Stimulated activated CD4-positive, alpha-beta T cell treated with anti-CD3 and anti-CD28 coated beads, Interleukin-1b, Interleukin-23, amount 100 ng/mL, for 48 hours (primary cell): Measurements from ENCODE around the gene WNT7A.
A peak's percentile ranks its signal among the peaks of the same experiment; 100 is the strongest.

Experiments used
- DNase-seq: peaks from one replicate; pipeline ENCODE4 v3.0.0-alpha.2; 2020

Gene WNT7A

GRCh38 chr3:13825821-13826220 is 54.0 kb downstream of the WNT7A start:
- no peak for DNase-seq

DNA sequence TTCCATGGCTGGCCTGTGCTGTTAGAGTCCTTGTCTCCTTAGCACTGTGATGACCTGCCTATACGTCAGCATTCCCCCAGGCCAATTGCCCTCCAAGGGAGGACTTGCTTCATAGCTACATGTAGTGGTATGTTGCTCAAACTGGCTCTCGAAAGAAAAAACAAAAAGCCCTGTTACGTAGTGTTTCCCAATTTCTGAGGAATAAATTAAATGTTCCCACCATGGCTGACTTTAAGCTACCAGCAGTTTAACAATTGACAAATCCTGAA is 54.6 kb downstream of the WNT7A start:
- DNase-seq = no peak

DNA sequence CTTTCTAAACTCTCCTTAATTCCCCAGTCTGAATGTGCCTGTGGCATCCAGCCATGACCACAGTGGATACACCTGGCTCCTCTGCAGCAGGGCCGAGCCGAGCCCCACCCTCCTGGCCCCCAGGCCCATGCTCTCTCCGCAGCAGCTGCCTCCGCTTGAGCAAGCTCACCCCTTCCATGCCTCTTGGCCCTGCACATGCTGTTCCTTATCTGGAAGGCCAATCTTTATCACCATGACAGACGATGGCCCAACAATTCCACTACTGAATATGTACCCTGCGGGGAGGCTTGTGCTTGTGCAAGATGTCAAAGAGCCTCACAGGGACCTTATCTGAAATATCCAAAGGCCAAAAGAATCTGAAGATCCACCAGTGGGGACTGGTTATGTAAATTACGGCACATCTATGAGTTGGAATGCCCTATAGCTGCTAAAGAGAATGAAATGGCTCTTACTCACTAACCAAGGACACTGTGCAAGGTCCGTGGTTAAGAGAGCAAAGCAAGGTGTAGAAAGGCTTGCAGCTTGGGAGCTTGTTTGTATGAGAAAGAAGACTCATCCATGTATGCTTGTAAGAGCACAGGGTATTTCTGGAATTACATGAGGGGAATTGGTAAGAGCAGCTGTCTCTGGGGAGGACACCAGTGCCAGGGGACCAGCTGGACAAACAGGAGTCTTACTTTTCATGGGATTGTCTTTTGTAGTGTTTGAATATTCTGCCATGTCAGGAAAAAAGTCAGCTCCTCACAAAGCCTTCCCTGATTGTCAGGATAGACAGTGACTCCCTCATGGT is 55.2 kb downstream of the WNT7A start:
- no peak for DNase-seq

GRCh38 chr3:13823692-13824091 is 56.2 kb downstream of the WNT7A start:
- no peak for DNase-seq

DNA sequence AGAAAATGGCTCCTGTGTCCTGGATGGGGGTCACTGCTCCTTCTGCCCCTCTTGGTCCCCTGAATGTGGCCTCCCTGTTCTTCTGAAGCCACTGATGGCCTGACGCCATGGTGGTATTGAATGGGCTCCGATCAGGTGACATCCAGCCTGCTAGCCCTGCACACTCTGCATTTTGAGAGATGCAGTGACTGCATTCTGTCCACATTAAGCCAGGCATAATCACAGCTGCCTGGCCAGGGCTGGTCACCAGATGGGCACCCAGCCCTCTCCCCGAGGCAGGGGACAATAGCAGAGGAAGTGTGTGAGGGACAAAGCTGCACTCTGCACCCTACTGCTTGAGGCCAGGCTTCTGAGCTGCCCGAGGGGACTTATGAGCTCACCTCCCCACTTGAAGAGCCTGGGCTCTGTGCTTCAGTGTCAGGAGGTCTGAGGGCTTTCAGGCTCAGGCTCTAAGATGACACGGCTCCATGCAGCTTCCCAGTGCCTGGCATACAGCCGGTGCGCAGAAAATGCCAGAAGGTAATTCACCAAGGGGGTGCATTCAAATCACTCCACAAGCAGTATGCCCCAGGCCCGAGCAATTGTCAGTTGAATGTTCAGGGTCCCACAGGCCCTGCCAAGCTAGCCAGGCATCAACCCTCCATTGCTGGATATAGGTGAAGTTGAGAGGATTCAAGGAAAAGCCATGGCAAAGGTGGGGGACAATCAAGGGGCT is 56.8 kb downstream of the WNT7A start:
- no peak for DNase-seq

DNA sequence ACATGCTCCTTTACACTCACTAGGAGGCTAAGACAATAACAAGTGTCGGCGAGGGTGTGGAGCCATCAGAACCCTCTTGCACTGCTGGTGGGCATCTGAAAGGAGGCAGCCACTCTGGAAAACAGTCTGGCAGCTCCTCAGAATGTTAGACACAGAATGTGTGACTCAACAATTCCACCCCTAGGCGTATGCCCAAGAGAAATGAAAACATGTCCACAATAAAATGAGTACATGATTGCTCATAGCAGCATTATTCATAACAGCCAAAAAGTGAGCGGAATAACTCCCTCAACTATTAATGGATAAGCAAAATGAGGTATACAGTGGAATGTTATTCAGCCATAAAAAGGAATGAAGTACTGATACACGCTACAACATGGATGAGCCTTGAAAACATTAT is 57.8 kb downstream of the WNT7A start:
- peak; percentile 33 for DNase-seq

DNA sequence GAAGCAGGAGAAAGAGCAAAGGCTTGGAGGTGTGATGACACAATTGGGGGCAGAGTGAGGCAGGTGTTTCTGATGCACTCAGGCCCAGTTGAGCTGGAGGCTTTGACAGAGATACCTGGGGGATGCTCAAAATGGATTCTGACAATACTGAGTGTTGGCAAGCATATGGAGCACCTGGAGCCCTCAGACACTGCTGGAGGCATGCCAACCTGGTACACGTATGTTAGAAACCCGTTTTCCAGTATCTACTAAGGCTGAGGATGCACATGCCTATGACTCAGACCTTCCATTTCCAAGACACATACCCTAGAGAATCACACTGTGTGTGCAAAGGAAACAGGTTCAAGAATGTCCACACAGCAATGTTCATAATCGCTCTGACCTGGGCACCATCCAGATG is 58.7 kb downstream of the WNT7A start:
- DNase-seq = no peak

GRCh38 chr3:13818919-13819318 is 61.0 kb downstream of the WNT7A start:
- no peak for DNase-seq

- no peak for DNase-seq
These were observed 64.7 kb downstream of the WNT7A start for GRCh38 chr3:13815088-13815683.

DNA sequence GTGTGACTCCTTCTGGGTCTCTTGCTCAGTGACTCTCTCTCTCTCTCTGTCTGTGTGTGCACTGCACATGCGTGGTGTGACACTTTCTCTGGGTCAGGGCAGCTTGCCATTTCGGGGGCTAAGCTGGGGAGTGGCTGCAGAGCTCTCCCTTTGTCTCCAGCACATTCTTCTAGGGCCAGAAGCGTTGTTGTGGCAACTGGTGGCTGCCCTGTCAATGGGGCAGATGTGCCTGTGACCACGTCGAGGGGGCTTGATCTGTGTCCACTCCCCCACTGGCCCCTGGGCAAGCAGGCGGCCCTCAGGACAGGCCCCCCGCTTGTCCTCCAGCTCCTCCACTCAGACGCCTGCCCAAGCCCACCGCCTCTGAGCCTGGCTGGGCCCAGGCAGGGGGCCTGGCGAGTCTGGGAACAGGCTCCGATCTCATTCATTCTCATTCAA is 67.8 kb downstream of the WNT7A start:
- DNase-seq = no peak

- DNase-seq = no peak
These were observed 68.3 kb downstream of the WNT7A start for GRCh38 chr3:13811614-13812013.

- no peak for DNase-seq
These were observed 71.3 kb downstream of the WNT7A start for GRCh38 chr3:13808550-13808949.

GRCh38 chr3:13801361-13802204 is 78.3 kb downstream of the WNT7A start:
- DNase-seq = no peak

GRCh38 chr3:13800064-13800463 is 79.8 kb downstream of the WNT7A start:
- DNase-seq = no peak

DNA sequence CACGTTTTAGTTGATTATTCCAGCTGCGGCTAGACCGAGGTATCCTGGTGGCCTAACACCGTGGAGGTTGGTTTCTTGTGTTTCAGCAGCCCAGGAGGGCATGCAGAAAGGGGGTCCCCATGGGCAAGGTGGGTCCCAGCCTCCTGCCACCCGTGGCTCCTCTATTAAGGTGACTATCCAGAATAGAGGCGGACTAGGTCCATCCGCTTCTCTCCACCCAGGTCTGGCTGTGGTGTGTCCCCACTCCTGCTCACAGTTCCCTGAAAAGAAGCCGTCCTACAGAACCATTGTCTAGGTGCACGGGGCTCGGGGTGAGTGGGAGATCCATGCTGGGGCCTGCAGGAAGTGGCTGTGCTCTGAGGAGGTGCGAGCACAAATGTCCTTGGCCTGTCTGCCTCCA is 81.5 kb downstream of the WNT7A start:
- no peak for DNase-seq

GRCh38 chr3:13796701-13797460 is 83.0 kb downstream of the WNT7A start:
- DNase-seq = no peak

DNA sequence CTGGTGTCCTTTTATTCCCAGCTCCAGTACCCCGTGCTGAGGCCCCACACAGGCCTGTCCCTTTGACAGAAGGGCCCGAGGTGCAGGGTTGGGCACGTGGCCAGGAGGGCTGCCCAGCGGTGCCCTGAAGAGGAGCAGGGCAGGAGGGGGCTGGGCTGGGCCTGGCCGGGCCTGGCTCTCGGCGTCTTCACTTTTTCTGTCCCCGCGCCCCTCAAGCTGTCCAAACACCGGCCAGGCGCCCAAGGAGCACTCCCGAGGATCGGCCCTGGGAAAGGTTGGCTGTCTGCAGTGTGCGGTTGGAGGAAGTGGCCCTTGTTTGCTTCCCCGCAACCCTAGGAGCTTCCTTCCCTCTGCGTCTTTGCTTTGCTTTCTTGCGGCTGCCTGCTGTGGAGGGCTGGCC is 84.1 kb downstream of the WNT7A start:
- no peak for DNase-seq

DNA sequence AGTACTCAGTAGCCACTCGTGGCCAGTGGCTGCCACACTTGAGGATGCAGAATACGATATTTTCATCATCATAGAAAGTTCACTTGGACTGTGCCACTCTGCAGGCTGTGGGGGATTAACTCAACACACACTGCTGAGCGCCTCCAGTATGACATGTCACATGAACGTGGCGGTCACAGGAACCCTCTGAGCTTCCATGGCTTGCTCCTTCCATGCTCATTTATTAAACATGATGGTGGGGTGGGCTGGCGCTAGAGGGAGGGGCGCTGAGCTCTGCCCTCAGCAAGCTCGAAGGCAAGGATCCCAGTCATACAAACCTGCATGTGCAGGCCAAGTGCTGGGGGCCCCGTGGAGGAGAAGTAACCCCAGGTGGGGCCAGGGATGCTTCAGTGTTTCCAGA is 85.5 kb downstream of the WNT7A start:
- no peak for DNase-seq

DNA sequence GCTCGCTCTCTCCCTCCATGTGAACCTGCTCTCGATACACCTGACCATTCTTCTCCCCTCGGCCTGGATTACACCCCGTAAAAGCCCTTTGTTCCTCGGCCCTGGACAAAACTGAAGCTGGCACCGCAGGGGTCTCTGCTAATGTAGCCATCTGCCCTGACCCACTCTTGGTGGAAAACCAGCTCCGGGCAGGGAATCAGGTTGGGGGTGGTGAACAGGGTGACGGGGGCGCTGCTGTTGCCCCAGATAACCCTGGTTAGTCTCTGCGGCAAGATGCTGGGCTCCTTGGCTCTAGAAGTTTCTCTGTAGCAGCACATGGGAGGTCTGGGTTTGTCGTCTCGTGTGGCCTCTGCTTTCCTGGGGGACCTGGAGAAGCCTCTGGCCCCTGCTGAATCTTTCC is 86.4 kb downstream of the WNT7A start:
- DNase-seq = no peak

DNA sequence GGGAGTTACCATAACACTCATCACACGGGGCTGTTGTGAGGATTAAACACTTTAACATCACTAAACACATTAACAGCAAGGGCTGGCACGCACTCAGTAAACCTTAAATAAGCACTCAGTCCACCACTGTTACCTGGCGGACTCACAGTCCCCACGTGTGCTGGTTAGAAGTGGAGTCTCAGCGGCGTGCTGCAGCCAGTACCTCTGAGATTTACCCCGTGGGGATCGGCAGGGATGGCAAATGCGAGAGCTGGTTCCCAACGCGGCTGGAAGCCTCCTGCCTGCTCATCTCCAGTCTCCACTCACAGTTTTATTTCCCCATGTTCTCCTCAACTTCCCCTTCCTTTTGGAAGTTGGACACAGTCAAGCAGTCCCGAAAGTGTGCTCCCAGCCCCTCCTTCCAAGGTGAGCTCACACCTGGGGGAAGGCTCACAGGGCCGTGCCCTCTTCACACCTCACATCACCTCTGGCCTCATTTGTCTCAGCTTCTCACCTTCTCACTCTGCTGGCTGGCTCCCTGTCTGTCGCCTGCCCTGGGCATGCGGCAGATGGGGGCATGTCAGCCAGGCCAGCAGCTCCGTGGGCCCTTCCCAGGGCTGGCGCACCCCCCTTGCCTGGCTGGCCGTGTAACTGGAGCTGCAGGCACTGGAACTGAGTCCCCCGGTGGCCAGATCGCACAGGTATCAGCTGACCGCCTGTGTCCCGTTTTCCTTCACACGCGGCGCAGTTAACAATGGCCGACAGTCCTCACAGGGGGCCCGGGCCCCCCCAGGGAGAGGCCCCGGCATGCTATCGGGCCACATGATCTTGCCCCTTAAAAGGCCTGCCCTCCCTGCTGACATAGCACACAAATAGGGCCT is 87.1 kb downstream of the WNT7A start:
- no peak for DNase-seq

DNA sequence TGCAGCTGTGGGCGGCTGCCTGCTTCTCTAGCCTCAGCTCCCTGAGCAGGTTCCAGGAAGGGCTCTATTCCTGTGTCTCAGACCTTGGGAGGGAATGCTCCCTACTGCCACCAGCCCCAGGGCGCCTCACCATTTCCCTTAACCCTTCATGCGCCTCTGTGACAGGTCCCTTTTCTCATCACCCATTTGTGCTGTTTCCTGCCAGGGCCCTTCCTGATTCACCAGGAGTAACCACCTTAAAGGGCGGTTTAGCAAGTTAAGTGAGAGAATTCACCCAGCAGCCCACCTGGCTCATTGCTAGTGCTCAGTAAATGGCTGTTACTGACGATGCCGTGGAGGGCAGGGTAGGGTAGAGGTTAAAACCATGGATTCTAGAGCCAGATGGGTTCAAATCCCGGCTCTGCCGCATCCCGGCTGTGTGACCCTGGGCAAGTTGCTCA is 87.8 kb downstream of the WNT7A start:
- no peak for DNase-seq
